ENCODE results near the gene ERC1. TPM values are rescaled to one million over a fixed set of nuclear protein-coding genes. Genes with fewer than 3 reads are reported as not detected.

Gene ERC1
- total and polyA plus RNA-seq, 9 of the 15 experiments (the other 6 are each of a cell fraction or from before 2014, with no cell fraction given), result 0.74 to 11.8 (median 4.8) TPM

DNA sequence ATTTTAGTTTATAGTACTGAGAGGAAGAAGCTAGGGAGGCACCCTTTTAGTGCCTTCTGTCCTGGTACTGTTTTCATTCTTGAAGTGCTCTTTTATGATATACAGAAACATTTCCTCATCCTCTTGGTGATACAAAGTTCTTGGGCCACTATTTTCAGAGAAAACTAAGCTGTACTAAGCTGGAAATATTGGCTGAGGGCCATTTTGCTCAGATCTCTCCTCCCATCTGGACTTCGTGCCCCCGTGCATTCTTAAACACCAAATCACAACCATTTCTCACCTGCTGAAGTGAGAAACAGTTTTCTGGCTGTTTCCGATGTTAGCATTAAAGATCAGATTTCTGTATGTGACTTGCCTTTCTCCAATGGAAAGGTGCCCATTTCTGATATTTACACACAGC lies 444.4 kb downstream of the ERC1 start:
- no peak overlapping the region; the same call in 1 of the 2 replicates for H2AFZ ChIP-seq (ENCODE audit: low read depth, low read length)
- in situ Hi-C loops (cut with MboI) (no loop called here), intact Hi-C loops (cut with micrococcal nuclease) (no loop called here)
- WGBS (ENCODE audit: insufficient coverage, low coverage, missing lambda C conversion rate), result 21% methylated on average over 3 of the region's 3 CpGs
- no peak overlapping the region for H3K27ac ChIP-seq (ENCODE audit: extremely low read depth, low read depth, low read length)
- H3K4me1 ChIP-seq (replicated peaks in 1 of 2; ENCODE audit: control insufficient read depth in 2 of 2, insufficient read depth in 2 of 2, low read length in 2 of 2), result peaks cover 0 to 31% of the 10 kb centered on the region in 2 experiments; a peak in 3 of 5 replicates
- CTCF ChIA-PET (ENCODE audit: low intra/inter-chr PET ratio), result no interaction called here
- H3K9ac ChIP-seq (ENCODE audit: insufficient read depth in 1 of 2, low read depth in 2 of 2, low read length in 2 of 2), result no peak overlapping the region
- FAIRE-seq, result no peak
- POLR2A ChIA-PET, result interaction anchor here (1.0 kb wide), 1 partner anchor 17 kb away, joined by 3 read pairs; no protein-coding TSS in a partner anchor
- TF ChIP-seq NFIC (IDR thresholded peaks at IDR 0.05) (peak; percentile 26; the same call in 1 of the 2 replicates), FOXJ3 (CRISPR knock-in tag; IDR thresholded peaks at IDR 0.05) (no peak)
- H3K27me3 ChIP-seq (ENCODE audit: control insufficient read depth in 2 of 2, insufficient read depth in 2 of 2, low read length in 2 of 2), result no peaks in the 10 kb centered on the region
- H3K9me1 ChIP-seq (ENCODE audit: control insufficient read depth, insufficient read depth, low read length), result no peaks in the 10 kb centered on the region
- ATAC-seq, result no peak
- no peaks in the 10 kb centered on the region for H3K9me3 ChIP-seq (replicated peaks; ENCODE audit: control insufficient read depth, insufficient read depth, low read depth, low read length)
- no peaks in the 10 kb centered on the region for H3K36me3 ChIP-seq (ENCODE audit: control insufficient read depth, insufficient read depth, low read length)
- no peak overlapping the region for H3K4me3 ChIP-seq
- no TSS peak for BruUV-seq (replicated peaks)
- no peaks in the 10 kb centered on the region for H4K20me1 ChIP-seq (replicated peaks; ENCODE audit: control insufficient read depth, insufficient read depth, low read length)
- H3K4me2 ChIP-seq (ENCODE audit: insufficient read depth, low read length), result no peak overlapping the region
- H3K79me2 ChIP-seq (ENCODE audit: control insufficient read depth, insufficient read depth, low read length), result no peaks in the 10 kb centered on the region
- DNase-seq (ENCODE audit: extremely low read depth in 1 of 4, low spot score in 3 of 4), result no peak

DNA sequence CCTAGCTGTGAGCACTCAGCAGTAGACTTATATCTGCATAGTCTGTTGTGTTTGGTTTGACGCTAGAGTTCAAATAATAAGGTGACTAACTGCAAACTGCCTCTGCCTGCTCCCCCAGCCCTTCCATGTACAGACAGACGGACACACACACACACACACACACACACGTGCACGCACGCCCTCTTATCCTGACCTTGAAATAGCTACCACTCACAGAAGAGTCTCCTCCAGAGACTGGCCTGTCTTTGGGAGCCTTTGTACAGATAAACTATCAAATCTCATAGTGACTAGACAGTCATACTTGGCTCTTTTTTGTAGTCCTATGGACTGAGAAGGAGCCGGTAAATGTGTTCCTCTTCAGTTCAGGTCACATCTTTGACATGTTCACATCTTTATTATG lies 445.0 kb downstream of the ERC1 start:
- ChIA-PET POLR2A (interaction anchor here (0.6 kb wide), 1 partner anchor 33 kb away, joined by 3 read pairs; no protein-coding TSS in a partner anchor), CTCF (ENCODE audit: low intra/inter-chr PET ratio) (no interaction called here)
- peak; percentile 67 for ATAC-seq
- Histone ChIP-seq H3K27me3 (ENCODE audit: control insufficient read depth in 2 of 2, insufficient read depth in 2 of 2, low read length in 2 of 2) (no peaks in the 10 kb centered on the region), H3K4me3 (no peak overlapping the region), H4K20me1 (replicated peaks; ENCODE audit: control insufficient read depth, insufficient read depth, low read length) (no peaks in the 10 kb centered on the region), H2AFZ (ENCODE audit: low read depth, low read length) (peak overlapping the region; percentile 49), H3K9ac (ENCODE audit: insufficient read depth in 1 of 2, low read depth in 2 of 2, low read length in 2 of 2) (no peak overlapping the region), H3K4me1 (replicated peaks in 1 of 2; ENCODE audit: control insufficient read depth in 2 of 2, insufficient read depth in 2 of 2, low read length in 2 of 2) (peaks cover 0 to 31% of the 10 kb centered on the region in 2 experiments; a peak in 3 of 5 replicates), H3K4me2 (ENCODE audit: insufficient read depth, low read length) (no peak overlapping the region), H3K27ac (ENCODE audit: extremely low read depth, low read depth, low read length) (0 out of 3 replicates have a peak overlapping the region, but pooled peaks have one; percentile 17), H3K9me3 (replicated peaks; ENCODE audit: control insufficient read depth, insufficient read depth, low read depth, low read length) (no peaks in the 10 kb centered on the region), H3K9me1 (ENCODE audit: control insufficient read depth, insufficient read depth, low read length) (no peaks in the 10 kb centered on the region), H3K36me3 (ENCODE audit: control insufficient read depth, insufficient read depth, low read length) (no peaks in the 10 kb centered on the region), H3K79me2 (ENCODE audit: control insufficient read depth, insufficient read depth, low read length) (no peaks in the 10 kb centered on the region)
- whole genome bisulfite sequencing (ENCODE audit: insufficient coverage, low coverage, missing lambda C conversion rate), result 12% methylated on average over 6 of the region's 6 CpGs
- in situ Hi-C loops (cut with MboI) (no loop called here), intact Hi-C loops (cut with micrococcal nuclease) (no loop called here)
- FAIRE-seq, result peak; percentile 91
- peak in 2 of 4 experiments; percentile 23 to 61 for DNase-seq (ENCODE audit: extremely low read depth in 1 of 4, low spot score in 3 of 4)
- no TSS peak for BruUV-seq (replicated peaks)
- 0 out of 2 replicates have a peak, but pooled peaks have one; percentile 14 for TF ChIP-seq ZNF592 (IDR thresholded peaks at IDR 0.05)
- no peak for TF ChIP-seq CBX5 (IDR thresholded peaks at IDR 0.05; ENCODE audit: borderline replicate concordance, low read depth)
- no peak for TF ChIP-seq CBFA2T3 (IDR thresholded peaks at IDR 0.05)
- no peak for TF ChIP-seq ZNF311 (CRISPR knock-in tag; IDR thresholded peaks at IDR 0.05)
- TF ChIP-seq IRF2 (CRISPR knock-in tag; IDR thresholded peaks at IDR 0.05), result no peak
- TF ChIP-seq RBM25 (IDR thresholded peaks at IDR 0.05; ENCODE audit: low read depth, low read length, severe bottlenecking), result no peak
- TF ChIP-seq DPF2 (IDR thresholded peaks at IDR 0.05), result peak; percentile 13; the same call in 1 of the 2 replicates
- TF ChIP-seq E2F4 (CRISPR knock-in tag; IDR thresholded peaks at IDR 0.05; ENCODE audit: low read depth), result no peak
- TF ChIP-seq JUND (IDR thresholded peaks at IDR 0.05; ENCODE audit: borderline replicate concordance, low read depth, low read length), result no peak
- TF ChIP-seq JUND (tag; IDR thresholded peaks at IDR 0.05; ENCODE audit: borderline replicate concordance, low read depth, low read length), result no peak; the same call in 2 of the 3 replicates

All from K562 (cell line).